RWPE1 (cell line): ENCODE measurements around the gene CYB5B.

Experiments
- CTCF ChIA-PET: fragments of 350-600 bp; sonication (Branson Sonifier 250); formaldehyde crosslinking; extraction: SDS; loops from one replicate; lab custom pipeline; 2021; lab: Yijun Ruan, JAX
- POLR2A ChIA-PET: fragments of 400-600 bp; formaldehyde crosslinking; extraction: SDS; loops from one replicate; lab custom pipeline; 2020; ENCODE audit warnings: antibody characterized with exemption; ENCODE audit not compliant: low non-redundant PET; lab: Yijun Ruan, JAX
- DNase-seq: peaks from one replicate; pipeline ENCODE4 v3.0.0; 2012; ENCODE audit warnings: low spot score
- H3K27ac ChIP-seq: fragments of 450-650 bp; 2 replicates; pipeline ENCODE4 v1.5.1; 2017
- TF ChIP-seq, protein P1 (sequence below): fragments of 450-650 bp; conservative IDR thresholded peaks from 2 replicates; pipeline ENCODE4 v1.5.1; 2017; ENCODE audit warnings: low read depth, mild to moderate bottlenecking

Gene CYB5B

DNA sequence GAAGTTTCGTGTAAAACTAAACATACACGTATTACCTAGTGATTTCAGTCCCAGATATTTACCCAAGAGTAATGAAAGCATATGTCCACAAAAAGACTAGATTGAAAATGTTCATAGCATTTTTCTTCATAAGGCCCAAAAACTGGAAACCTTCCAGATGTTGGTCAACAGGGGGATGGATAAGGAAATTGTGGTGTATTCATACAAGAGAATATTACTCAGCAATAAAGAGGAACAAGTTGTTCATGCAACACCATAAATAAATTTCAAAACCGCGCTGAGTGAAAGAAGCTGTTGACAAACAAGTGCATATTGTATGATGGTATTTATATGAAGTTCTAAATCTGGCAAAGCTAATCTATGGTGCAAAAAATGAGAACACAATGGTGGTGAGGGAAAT is 87.2 kb downstream of the CYB5B start:
- ChIA-PET CTCF (no interaction called here), POLR2A (no interaction called here)
- TF ChIP-seq, protein P1, sequence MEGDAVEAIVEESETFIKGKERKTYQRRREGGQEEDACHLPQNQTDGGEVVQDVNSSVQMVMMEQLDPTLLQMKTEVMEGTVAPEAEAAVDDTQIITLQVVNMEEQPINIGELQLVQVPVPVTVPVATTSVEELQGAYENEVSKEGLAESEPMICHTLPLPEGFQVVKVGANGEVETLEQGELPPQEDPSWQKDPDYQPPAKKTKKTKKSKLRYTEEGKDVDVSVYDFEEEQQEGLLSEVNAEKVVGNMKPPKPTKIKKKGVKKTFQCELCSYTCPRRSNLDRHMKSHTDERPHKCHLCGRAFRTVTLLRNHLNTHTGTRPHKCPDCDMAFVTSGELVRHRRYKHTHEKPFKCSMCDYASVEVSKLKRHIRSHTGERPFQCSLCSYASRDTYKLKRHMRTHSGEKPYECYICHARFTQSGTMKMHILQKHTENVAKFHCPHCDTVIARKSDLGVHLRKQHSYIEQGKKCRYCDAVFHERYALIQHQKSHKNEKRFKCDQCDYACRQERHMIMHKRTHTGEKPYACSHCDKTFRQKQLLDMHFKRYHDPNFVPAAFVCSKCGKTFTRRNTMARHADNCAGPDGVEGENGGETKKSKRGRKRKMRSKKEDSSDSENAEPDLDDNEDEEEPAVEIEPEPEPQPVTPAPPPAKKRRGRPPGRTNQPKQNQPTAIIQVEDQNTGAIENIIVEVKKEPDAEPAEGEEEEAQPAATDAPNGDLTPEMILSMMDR: no peak
- no peak for DNase-seq
- no peak overlapping the region for H3K27ac ChIP-seq

DNA sequence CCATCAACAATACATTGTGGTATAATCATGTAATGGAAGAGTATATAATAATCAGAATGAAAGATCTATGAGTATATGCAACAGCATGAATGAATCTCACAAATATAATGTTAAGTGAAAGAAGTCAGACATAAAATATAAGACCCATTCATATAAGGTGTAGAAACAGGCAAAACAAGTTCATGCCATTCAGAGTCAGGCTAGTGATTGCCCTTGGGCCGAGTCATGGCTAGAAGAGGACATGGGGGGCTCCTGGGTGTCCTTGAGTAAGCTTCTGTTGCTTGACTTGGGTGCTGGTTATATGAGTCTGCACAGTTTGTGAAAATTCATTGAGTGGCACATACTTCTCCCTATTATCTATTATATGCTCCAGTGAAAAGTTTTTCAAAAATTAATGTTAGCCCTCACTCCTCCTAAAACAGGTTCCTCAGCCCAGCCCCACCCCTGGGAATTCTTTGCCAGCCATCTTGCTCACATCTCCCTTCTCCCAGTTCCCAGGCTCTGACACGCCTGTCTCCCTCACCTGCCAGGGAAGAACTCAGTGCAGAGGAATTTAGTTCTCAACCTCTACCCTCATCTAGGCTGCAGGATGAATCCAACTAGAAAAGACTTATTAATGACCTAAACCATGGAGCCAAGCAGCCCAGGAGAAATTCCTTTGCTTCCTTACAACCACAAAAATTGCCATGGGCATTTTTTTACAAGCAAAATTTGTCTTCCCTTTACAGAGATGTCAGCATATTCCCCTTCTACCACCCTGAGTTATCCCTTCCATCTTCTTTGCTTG is 89.0 kb downstream of the CYB5B start:
- ChIA-PET POLR2A (no interaction called here), CTCF (interaction anchor here (0.7 kb wide), 1 partner anchor 70 kb away, joined by 3 read pairs; no protein-coding TSS in a partner anchor)
- TF ChIP-seq, protein P1: no peak
- peak overlapping the region; percentile 80 for H3K27ac ChIP-seq
- DNase-seq: peak; percentile 89

DNA sequence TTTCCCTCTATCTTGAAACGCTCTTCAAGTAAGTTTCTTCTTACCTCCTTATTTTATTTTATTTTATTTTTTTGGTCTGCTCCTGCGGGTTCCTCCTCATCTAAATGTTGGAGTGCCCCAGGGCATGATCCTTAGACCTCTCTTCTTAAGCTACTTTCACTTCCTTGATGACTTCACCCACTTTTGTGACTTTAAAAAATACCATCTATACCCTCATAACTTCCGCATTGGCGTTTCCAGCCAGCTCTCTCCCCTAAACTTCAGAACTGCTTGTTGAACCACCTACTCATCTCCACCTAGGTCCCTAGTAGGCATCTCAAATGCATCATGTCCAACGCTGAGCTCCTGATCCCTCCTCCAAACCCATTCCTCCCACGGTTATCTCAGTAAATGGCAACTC is 89.9 kb downstream of the CYB5B start:
- ChIA-PET POLR2A (no interaction called here), CTCF (interaction anchor here (0.5 to 0.7 kb wide), 2 partner anchors 50 to 71 kb away, joined by 3 read pairs; no protein-coding TSS in a partner anchor)
- peak overlapping the region; percentile 80; the same call in 1 of the 2 replicates for H3K27ac ChIP-seq
- DNase-seq: no peak
- TF ChIP-seq, protein P1: no peak
